Colonic mucosa (tissue), 4 donors: Measurements from ENCODE around the gene CAMKK2. TPM values are rescaled to one million over a fixed set of nuclear protein-coding genes. Genes with fewer than 3 reads are reported as not detected.

Experiments
- DNase-seq: peaks from one replicate; pipeline ENCODE4 v3.0.0-alpha.2; 2020
- H3K27ac ChIP-seq: fragments of 200-600 bp; one replicate; pipeline ENCODE4 v1.8.0; 2021
- H3K27me3 ChIP-seq: fragments of 200-600 bp; one replicate; pipeline ENCODE4 v1.8.0; 2021
- H3K36me3 ChIP-seq: fragments of 200-600 bp; one replicate; pipeline ENCODE4 v1.8.0; 2021
- H3K4me1 ChIP-seq: fragments of 200-600 bp; one replicate; pipeline ENCODE4 v1.8.0; 2021; ENCODE audit warnings: mild to moderate bottlenecking
- H3K4me3 ChIP-seq: fragments of 200-600 bp; one replicate; pipeline ENCODE4 v1.8.0; 2021
- H3K9ac ChIP-seq, 2 donors: one replicate each; pipeline ENCODE4 v1.7.0; 2013; ENCODE audit warnings: control low read depth in 2 of 2, low read depth in 2 of 2, low read length in 2 of 2
- H3K9me3 ChIP-seq: fragments of 200-600 bp; one replicate; pipeline ENCODE4 v1.8.0; 2021
- CTCF ChIP-seq: fragments of 200-600 bp; IDR thresholded peaks from one replicate; pipeline ENCODE4 v1.8.0; 2022; ENCODE audit warnings: antibody characterized with exemption, mild to moderate bottlenecking
- intact Hi-C: fragments of 100-400 bp; cut with DNase I; formaldehyde crosslinking; loops from one replicate; pipeline ENCODE4 v1.14.1; 2022
- total RNA-seq, 2 donors: library from RNA; stranded (reverse); fragmentation: NEBNext Ultra II Directional in 1 of 2; extraction: Animal tissue kit (Norgen Biotek cat#: 25700) in 1 of 2; gene quantifications; one replicate each; pipeline ENCODE4 v1.2.1, GENCODE V29; 2021
- donor health status: healthy.
- donor health status: DM: no; HTN: no; CAD: no.
- donor health status: DM: no; HTN: no; CAD: no.

The CAMKK2 gene
- total RNA-seq, 2 donors from 2014 or later: 34.3 to 44.0 TPM

- Histone ChIP-seq H3K27me3 (no peaks in the 10 kb centered on the region), H3K9me3 (no peaks in the 10 kb centered on the region), H3K4me3 (no peak overlapping the region), H3K36me3 (peaks cover 9% of the 10 kb centered on the region), H3K9ac (no peak overlapping the region), H3K27ac (no peak overlapping the region), H3K4me1 (no peaks in the 10 kb centered on the region)
- TF ChIP-seq CTCF: no peak
- intact Hi-C loops: loop anchor here (5.0 kb wide), 1 partner anchor 109 kb away; no protein-coding TSS in a partner anchor
- DNase-seq: no peak
Observed at GRCh38 chr12:121333747-121334146, 37.2 kb upstream of the CAMKK2 start.

DNA sequence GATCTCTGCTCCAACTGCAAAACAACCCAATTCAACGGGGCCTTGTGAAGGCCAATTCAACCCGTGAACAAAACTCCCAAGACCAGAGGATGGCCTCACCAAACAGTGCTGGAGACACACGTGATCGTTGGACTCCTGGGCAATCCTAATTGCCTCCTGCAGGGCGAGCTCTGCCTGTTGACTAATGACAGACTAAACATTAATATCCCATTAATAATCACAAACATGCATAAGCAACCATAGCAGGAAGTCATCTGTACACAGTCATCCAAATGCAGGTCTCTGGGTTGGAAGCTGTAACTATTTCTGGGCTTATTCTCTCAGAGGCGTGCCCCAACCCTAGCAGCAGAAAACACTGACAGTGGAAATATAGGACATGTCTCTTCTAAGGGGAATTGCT is 34.7 kb upstream of the CAMKK2 start:
- Histone ChIP-seq H3K36me3 (peaks cover 14% of the 10 kb centered on the region), H3K9ac (no peak overlapping the region), H3K4me3 (no peak overlapping the region), H3K4me1 (no peaks in the 10 kb centered on the region), H3K9me3 (no peaks in the 10 kb centered on the region), H3K27me3 (no peaks in the 10 kb centered on the region), H3K27ac (no peak overlapping the region)
- TF ChIP-seq CTCF: no peak
- no peak for DNase-seq
- intact Hi-C loops: loop anchor here (5.0 kb wide), 1 partner anchor 111 kb away; no protein-coding TSS in a partner anchor

DNA sequence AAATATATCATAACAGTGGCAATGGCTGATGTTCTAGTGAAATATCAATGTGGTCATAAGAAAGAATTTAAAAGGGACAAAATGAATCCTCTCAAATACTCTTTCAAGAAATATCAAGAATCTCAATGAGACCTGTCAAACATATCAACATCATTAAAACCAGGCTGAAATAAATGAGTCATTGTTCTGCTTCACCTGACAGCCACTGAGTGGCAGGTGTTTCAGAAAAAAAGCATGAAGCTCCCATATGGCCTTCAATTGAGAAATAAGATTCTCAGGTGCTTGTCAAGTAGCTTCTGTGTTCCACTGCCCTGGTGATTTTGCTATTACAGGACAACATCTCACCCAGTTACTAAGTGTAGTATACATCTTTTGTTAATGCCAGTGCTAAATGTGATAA is 34.2 kb upstream of the CAMKK2 start:
- no peak overlapping the region for H3K27ac ChIP-seq
- H3K4me1 ChIP-seq: no peaks in the 10 kb centered on the region
- no peaks in the 10 kb centered on the region for H3K9me3 ChIP-seq
- no peak overlapping the region for H3K4me3 ChIP-seq
- peaks cover 14% of the 10 kb centered on the region for H3K36me3 ChIP-seq
- intact Hi-C loops: loop anchor here (5.0 kb wide), 1 partner anchor 112 kb away; no protein-coding TSS in a partner anchor
- no peaks in the 10 kb centered on the region for H3K27me3 ChIP-seq
- no peak for TF ChIP-seq CTCF
- no peak overlapping the region for H3K9ac ChIP-seq
- DNase-seq: no peak

- peaks cover 14% of the 10 kb centered on the region for H3K36me3 ChIP-seq
- intact Hi-C loops: loop anchor here (5.0 kb wide), 1 partner anchor 112 kb away; no protein-coding TSS in a partner anchor
Observed at GRCh38 chr12:121330195-121330594, 33.7 kb upstream of the CAMKK2 start.

GRCh38 chr12:121328620-121329019 is 32.1 kb upstream of the CAMKK2 start:
- intact Hi-C loops: no loop called here
- Histone ChIP-seq H3K4me1 (no peaks in the 10 kb centered on the region), H3K9me3 (no peaks in the 10 kb centered on the region), H3K27ac (no peak overlapping the region), H3K27me3 (no peaks in the 10 kb centered on the region), H3K9ac (no peak overlapping the region), H3K36me3 (peaks cover 22% of the 10 kb centered on the region), H3K4me3 (no peak overlapping the region)
- no peak for DNase-seq
- TF ChIP-seq CTCF: no peak

More at GRCh38 chr12:121330195-121330594, 33.7 kb upstream of the CAMKK2 start:
- TF ChIP-seq CTCF: no peak
- no peak for DNase-seq
- Histone ChIP-seq H3K9ac (no peak overlapping the region), H3K27ac (no peak overlapping the region), H3K4me3 (no peak overlapping the region), H3K27me3 (no peaks in the 10 kb centered on the region), H3K9me3 (no peaks in the 10 kb centered on the region), H3K4me1 (no peaks in the 10 kb centered on the region)
